ENCODE measurements around the gene HPS3.
"Not testable (repeated sequence)": the region's sequence is repeated elsewhere in the genome, so short reads cannot be mapped to it uniquely, and the experiment has no call there.

Gene HPS3, protein sequence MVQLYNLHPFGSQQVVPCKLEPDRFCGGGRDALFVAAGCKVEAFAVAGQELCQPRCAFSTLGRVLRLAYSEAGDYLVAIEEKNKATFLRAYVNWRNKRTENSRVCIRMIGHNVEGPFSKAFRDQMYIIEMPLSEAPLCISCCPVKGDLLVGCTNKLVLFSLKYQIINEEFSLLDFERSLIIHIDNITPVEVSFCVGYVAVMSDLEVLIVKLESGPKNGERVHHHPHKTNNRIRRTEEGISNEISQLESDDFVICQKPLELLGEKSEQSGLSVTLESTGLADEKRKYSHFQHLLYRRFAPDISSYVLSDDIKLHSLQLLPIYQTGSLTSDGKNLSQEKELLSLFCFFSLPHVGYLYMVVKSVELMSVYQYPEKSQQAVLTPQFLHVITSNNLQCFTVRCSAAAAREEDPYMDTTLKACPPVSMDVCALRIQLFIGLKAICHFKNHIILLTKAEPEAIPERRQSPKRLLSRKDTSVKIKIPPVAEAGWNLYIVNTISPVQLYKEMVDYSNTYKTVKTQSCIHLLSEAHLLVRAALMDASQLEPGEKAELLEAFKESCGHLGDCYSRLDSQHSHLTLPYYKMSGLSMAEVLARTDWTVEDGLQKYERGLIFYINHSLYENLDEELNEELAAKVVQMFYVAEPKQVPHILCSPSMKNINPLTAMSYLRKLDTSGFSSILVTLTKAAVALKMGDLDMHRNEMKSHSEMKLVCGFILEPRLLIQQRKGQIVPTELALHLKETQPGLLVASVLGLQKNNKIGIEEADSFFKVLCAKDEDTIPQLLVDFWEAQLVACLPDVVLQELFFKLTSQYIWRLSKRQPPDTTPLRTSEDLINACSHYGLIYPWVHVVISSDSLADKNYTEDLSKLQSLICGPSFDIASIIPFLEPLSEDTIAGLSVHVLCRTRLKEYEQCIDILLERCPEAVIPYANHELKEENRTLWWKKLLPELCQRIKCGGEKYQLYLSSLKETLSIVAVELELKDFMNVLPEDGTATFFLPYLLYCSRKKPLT

GRCh38 chr3:149129326-149130205 lies at the start of gene HPS3:
HPS3 (plus strand) TSS chr3:149129638; CDS start chr3:149129724, 86 bp downstream.
- DNase-seq, result peak; percentile 86

DNA sequence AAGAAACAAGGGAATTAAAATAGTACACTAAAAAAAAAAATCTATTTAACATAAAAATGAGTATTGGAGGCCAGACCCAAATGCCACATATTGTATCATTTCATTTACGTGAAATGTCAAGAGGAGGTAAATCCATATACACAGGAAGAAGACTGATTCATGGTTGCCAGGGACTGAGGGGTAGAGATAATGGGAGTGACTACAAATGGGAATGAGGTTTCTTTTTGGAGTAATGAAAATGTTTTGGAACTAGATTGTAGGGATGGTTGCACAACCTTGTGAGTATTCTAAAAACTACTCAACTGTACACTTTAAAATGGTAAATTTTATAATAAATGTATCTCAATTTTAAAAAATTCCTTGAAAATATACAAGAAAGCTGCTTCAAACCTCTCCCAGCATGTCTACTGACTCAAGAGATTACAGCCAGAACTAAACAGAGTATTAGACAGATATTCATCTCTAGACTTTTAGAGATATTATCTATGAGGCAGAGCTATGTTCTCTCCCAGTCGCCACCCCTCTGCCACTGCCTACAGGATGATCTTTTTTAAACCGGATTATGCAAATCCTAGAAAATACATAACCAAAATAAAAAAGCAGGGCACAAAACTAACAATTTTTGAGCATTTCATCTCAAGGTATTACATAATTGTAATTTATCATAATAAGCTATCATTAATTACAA lies 49.3 kb upstream of the HPS3 start:
- DNase-seq, result peak; percentile 18

DNA sequence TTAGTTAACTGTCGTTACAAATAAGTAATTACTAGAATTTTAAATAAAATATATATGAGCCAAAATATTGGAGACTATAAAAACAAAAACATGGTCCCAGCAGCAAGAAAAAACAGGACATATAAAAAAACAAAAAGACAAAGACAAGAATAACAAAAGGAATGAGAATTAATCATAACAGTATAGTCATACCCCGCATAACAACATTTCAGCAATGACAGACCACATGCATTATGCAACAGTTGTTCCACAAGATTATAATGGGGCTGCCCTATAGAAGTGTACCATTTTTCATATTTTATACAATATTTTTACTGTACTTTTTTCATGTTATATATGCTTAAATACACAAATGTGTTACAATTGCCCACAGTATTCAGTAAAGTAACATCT lies 48.7 kb upstream of the HPS3 start:
- DNase-seq, result peak; percentile 70

DNA sequence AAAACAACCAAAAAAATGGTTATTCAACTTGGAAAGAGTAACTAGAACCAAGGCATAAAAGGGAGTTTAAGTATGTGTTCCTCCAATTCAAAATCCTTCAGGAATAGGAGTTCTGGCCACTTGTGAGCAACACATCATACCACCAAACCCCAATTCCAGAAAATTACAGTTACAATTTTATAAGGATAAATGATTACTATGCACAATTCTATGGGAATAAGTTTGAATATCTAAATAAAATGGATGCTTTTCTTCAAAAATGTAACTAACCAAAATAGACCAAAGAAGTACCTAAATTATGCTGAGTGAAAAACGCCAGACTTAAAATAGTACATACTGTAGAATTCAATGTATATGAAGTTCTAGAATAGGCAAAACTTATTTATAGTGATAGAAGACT lies 47.7 kb upstream of the HPS3 start:
- DNase-seq, result no peak

DNA sequence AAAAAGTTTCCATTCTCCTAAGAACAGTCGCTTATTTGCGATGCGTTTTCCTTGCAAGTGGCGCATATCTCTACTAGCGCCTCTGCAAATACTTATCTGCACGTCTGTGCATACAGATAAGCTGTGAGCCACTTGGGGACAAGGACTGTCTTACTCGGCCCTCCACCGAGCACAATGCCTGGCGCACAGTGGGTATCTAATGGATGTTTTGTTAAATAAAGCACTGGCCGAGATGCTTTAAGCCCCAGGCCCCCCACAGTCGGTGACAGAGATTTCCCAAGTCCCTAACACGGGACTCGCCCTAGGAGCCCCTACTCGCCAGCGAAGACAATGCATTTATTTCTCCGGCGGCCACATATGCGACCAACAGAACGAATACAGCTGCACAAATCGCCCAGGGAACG lies 43.6 kb upstream of the HPS3 start:
- peak; percentile 11 for DNase-seq

DNA sequence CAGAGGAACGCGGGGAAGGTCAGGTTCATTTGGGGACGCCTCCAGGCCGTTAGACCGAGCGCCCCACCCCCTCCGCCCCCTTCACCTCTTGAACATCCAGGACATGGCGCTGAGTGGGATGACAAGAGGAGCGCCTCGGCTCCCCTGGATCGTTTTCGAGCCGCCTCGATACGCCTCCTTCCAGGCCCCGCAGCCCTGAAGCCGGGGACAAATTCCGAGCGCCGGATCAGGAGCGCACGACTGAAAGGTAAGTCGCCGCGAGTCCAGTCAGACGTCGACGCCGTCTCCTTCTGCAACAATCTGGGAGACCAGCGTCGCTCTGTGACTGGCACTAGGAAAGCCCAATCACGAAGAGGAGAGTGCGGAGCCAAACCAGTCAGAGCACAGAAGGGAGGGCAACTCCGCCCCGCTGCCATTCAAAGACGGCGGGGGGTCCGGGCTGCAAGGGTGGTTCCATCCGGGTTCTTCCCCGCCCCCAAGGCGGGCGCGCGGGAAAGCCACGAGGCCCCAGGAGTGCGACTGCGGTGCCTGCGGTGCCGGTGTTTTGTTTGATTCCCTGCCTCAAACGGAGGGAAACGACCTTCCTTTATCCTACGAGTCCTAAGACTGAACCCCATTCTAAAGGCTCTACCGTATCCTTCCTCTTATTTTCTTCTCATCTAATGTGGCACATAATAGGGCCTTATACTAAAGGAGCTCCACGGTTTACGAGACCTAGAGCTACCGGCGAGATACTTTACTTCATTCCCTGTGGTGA lies 43.0 kb upstream of the HPS3 start, which contains the start of gene HLTF:
Gene HLTF, minus strand, starts transcription at position 302 of the 757 bp plus-strand sequence. Its CDS starts 197 bp downstream, at position 105.
- peak; percentile 99 for DNase-seq

GRCh38 chr3:149087208-149087607 lies 42.2 kb upstream of the HPS3 start:
- DNase-seq, result no peak

- no peak for DNase-seq
Observed at GRCh38 chr3:149089395-149089794, 40.0 kb upstream of the HPS3 start.

- no peak for DNase-seq
Observed at GRCh38 chr3:149090461-149090860, 39.0 kb upstream of the HPS3 start.

- DNase-seq, result no peak
Observed at GRCh38 chr3:149090907-149091306, 38.5 kb upstream of the HPS3 start.

DNA sequence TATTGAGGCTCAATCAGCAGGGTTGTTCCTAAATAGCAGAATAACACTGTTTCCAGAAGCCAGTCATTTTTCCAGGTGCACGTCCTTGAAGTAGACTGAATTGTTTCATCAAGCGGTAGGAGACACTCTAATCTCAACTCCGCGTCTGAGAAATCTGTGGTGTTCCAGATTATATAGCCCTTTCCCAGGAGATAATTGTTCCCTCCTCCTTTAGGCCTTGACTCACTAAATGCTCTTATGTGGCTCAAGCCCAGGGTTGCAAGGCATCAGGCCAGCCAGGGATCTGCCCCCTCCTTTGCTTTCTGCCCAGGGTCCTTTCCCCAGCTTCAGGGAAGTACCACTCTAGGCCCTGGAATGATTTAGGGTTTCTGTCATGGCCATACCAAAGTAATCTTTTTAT lies 37.5 kb upstream of the HPS3 start:
- DNase-seq, result no peak

GRCh38 chr3:149095487-149095886 lies 34.0 kb upstream of the HPS3 start:
- no peak for DNase-seq

GRCh38 chr3:149097987-149098386 lies 31.5 kb upstream of the HPS3 start:
- not testable (repeated sequence) for DNase-seq

DNA sequence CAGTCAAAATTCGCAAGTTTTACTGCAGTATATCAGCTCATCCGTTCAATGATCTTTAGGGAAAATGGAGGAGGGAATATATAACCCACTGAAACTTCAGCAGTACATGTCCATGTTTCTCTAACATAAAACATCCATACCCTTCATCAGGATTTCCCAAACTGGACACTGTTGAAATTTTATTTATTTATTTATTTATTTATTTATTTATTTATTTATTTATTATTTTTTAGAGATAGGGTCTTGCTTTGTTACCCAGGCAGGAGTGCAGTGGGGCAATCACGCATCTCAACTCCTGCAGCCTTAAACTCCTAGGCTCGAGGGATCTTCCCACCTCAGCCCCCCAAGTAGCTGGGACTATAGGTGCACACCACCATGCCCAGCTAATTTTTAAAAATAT lies 28.3 kb upstream of the HPS3 start:
- no peak for DNase-seq

DNA sequence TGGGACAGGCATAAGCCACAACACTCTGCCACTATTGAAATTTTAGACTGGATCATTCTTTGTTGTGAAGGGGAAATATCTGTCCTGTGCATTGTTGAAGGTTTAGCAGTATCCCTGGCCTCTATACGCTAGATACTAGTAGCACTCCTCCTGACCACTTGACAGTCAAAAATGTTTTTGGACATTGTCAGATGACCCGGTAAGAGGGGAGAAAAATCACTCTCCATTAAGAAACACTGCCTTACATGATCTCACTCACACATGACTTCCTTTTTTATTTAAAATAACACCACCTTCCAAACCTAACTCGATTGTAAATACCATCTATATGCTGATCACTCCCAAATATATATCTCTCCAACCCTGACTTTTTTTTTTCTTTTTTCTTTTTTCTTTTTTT lies 27.8 kb upstream of the HPS3 start:
- no peak for DNase-seq

- no peak for DNase-seq
Observed at GRCh38 chr3:149104484-149104883, 25.0 kb upstream of the HPS3 start.

DNA sequence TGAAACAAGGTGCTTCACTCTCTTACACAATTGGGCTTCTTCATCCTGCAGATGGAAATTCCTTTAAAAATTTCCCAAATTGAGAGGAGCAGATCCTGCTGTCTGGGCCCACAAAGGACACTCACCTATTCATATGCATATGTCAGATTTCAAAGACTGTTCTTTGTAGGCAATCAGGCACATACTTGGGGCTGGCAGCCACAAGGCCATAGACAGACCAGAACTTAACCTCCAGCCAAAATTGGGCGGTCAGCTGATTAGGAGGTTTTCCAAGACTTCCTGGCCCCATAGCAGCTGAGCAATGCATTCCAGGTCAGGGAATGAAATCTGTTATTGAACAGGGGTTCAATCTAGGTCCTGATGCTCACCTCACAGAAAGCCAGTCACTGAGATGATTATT lies 15.0 kb upstream of the HPS3 start:
- no peak for DNase-seq

DNA sequence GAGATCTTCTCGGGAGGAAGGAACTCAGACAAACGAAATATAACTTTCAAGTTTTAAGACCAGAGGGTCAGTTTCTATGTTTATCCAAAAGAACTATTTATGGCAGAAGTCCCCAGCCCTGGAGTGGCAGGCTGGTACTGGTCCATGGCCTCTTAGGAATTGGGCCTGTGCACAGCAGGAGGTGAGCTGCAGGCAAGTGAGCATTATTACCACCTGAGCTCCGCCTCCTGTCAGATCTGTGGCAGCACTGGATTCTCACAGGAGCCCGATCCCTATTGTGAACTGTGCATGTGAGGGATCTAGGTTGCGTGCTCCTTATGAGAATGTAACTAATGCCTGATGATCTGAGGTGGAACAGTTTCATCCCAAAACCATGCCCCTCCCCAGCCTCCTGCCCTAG lies 14.3 kb upstream of the HPS3 start:
- no peak for DNase-seq

GRCh38 chr3:149118724-149119123 lies 10.7 kb upstream of the HPS3 start:
- DNase-seq, result no peak

DNA sequence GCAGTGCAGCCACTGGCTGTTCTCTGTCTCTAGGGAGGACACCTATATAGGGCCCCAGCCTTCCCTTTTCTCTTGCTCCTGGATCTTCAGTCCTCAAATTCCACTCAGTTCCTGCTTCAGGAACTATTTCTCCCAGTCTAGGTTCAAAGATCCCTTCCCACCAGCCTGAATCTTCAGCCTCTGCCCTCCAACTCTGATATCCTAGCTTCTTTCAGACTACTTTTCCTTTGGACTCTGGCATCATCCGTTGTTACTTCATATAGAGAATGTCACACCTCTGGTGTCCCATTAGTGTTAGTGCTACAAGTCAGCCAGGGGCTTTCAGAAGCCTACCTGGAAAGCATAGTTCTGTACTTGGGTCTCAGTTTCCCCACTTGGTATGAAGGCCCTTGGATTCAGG lies 10.0 kb upstream of the HPS3 start:
- DNase-seq, result no peak

Measured in fibroblast of upper back skin (primary cell).